HUES64 (cell line): ENCODE data around the gene FOXO6.

Source experiments
- H3K27ac ChIP-seq: 2 replicates; pipeline ENCODE4 v1.7.0; 2013; ENCODE audit warnings: low read depth, low read length, inconsistent platforms
- H3K27me3 ChIP-seq: 2 replicates; pipeline ENCODE4 v1.6.1; 2013; ENCODE audit warnings: mild to moderate bottlenecking, low read length; ENCODE audit not compliant: insufficient read depth
- H3K36me3 ChIP-seq: 2 replicates; pipeline ENCODE4 v1.6.1; 2013; ENCODE audit warnings: mild to moderate bottlenecking, low read length; ENCODE audit not compliant: insufficient read depth
- H3K4me1 ChIP-seq: 2 replicates; pipeline ENCODE4 v1.6.1; 2013; ENCODE audit warnings: mild to moderate bottlenecking, low read length, moderate library complexity; ENCODE audit not compliant: insufficient read depth
- H3K4me3 ChIP-seq: 2 replicates; pipeline ENCODE4 v1.5.1; 2013; ENCODE audit warnings: mild to moderate bottlenecking, low read length, moderate library complexity
- H3K9ac ChIP-seq: 2 replicates; pipeline ENCODE4 v1.6.1; 2013; ENCODE audit warnings: mild to moderate bottlenecking, low read depth, low read length
- H3K9me3 ChIP-seq: 2 replicates; pipeline ENCODE4 v1.6.1; 2013; ENCODE audit warnings: low read depth, low read length; ENCODE audit not compliant: insufficient read depth
- WGBS: fragments of 150-250, 120-280 bp; methylation state at CpG from one replicate; pipeline ENCODE4 v1.1.7; 2013; ENCODE audit warnings: missing lambda C conversion rate; 5-methylcytosine and 5-hydroxymethylcytosine counted together

Gene FOXO6

GRCh38 chr1:41430582-41430981 is 69.3 kb downstream of the FOXO6 start:
- H3K4me1 ChIP-seq: peaks cover 5% of the 10 kb centered on the region; the same call in 1 of the 2 replicates
- no peak overlapping the region for H3K27ac ChIP-seq
- no peaks in the 10 kb centered on the region for H3K9me3 ChIP-seq
- H3K4me3 ChIP-seq: no peak overlapping the region
- H3K9ac ChIP-seq: no peak overlapping the region
- no peaks in the 10 kb centered on the region for H3K36me3 ChIP-seq
- WGBS: 87% methylated on average over 4 of the region's 4 CpGs
- no peaks in the 10 kb centered on the region for H3K27me3 ChIP-seq

GRCh38 chr1:41431490-41432350 is 70.5 kb downstream of the FOXO6 start:
- no peak overlapping the region for H3K9ac ChIP-seq
- H3K36me3 ChIP-seq: no peaks in the 10 kb centered on the region
- peaks cover 17% of the 10 kb centered on the region for H3K4me1 ChIP-seq
- H3K4me3 ChIP-seq: no peak overlapping the region
- H3K9me3 ChIP-seq: no peaks in the 10 kb centered on the region
- no peaks in the 10 kb centered on the region for H3K27me3 ChIP-seq
- 90% methylated on average over 20 of the region's 20 CpGs for WGBS
- no peak overlapping the region for H3K27ac ChIP-seq
